Transverse colon (tissue), 4 donors: Measurements from ENCODE around the gene C14orf39. TPM values are rescaled to one million over a fixed set of nuclear protein-coding genes. Genes with fewer than 3 reads are reported as not detected.

ENCODE experiments used
- DNase-seq: peaks from one replicate; pipeline ENCODE4 v3.0.0-alpha.2; 2019
- H3K27ac ChIP-seq, 4 donors: fragments of 200-600 bp; sonication (generic); 2 replicates each; pipeline ENCODE4 v1.5.1; 2016 to 2018; ENCODE audit warnings: inconsistent platforms in 4 of 4
- H3K27me3 ChIP-seq: fragments of 200-600 bp; sonication (generic); 2 replicates; pipeline ENCODE4 v1.5.1; 2017; ENCODE audit warnings: inconsistent platforms
- H3K36me3 ChIP-seq, 4 donors: fragments of 200-600 bp; sonication (generic); 2 replicates each; pipeline ENCODE4 v1.5.1; 2017 to 2019; ENCODE audit warnings: inconsistent platforms in 4 of 4
- H3K4me1 ChIP-seq, 4 donors: fragments of 200-600 bp; sonication (generic); 2 replicates each; pipeline ENCODE4 v1.5.1; 2017 to 2020; ENCODE audit warnings: inconsistent platforms in 4 of 4
- H3K4me3 ChIP-seq, 4 donors: fragments of 200-600 bp; sonication (generic); 1 replicate in 1 of 4; 2 replicates in 3 of 4; pipeline versions ENCODE4 v1.5.1 to v1.6.1; 2017 to 2019; ENCODE audit warnings: inconsistent platforms in 4 of 4
- H3K9me3 ChIP-seq, 2 donors: fragments of 200-600 bp; sonication (generic); 2 replicates each; pipeline ENCODE4 v1.5.1; 2017 to 2019; ENCODE audit warnings: inconsistent platforms in 2 of 2
- CTCF ChIP-seq, 5 experiments: fragments of 200-600 bp in 3 of 5; fragments of 450-650 bp in 2 of 5; sonication (generic) in 3 of 5; IDR thresholded peaks; 1 replicate in 2 of 5; 2 replicates in 3 of 5; pipeline ENCODE4 v1.5.1; 2016 to 2017; ENCODE audit warnings: antibody characterized with exemption in 5 of 5, inconsistent platforms in 3 of 5, mild to moderate bottlenecking in 2 of 5, moderate library complexity in 1 of 5
- EP300 ChIP-seq: sonication (generic); formaldehyde crosslinking; IDR thresholded peaks from one replicate; pipeline ENCODE4 v1.6.1; 2017; ENCODE audit warnings: antibody characterized with exemption, low read depth
- POLR2A ChIP-seq: fragments of 450-650 bp; IDR thresholded peaks from one replicate; pipeline ENCODE4 v1.6.1; 2016; ENCODE audit warnings: antibody characterized with exemption, mild to moderate bottlenecking, moderate library complexity
- POLR2AphosphoS5 ChIP-seq, 3 donors: sonication (generic); formaldehyde crosslinking; IDR thresholded peaks; one replicate each; pipeline ENCODE4 v1.6.1; 2016; ENCODE audit warnings: antibody characterized with exemption in 3 of 3
- WGBS, 2 donors: methylation state at CpG; one replicate each; pipeline ENCODE4 v1.1.5; 2018; ENCODE audit warnings: low coverage in 1 of 2; 5-methylcytosine and 5-hydroxymethylcytosine counted together
- in situ Hi-C, 4 donors: fragments of 200-750 bp; cut with MboI; loops; one replicate each; pipeline versions ENCODE4 v1.15.0 to v1.15.1; 2017; ENCODE audit warnings: low sequenced_read_pairs in 3 of 4, low pct_ligation_motif_present in 1 of 4, low pct_unique_long_range_greater_than_20kb in 1 of 4
- intact Hi-C: fragments of 100-400 bp; cut with DNase I; formaldehyde crosslinking; loops from one replicate; pipeline ENCODE4 v1.15.1; 2023; ENCODE audit warnings: low total_unique reads
- total RNA-seq, 4 donors: library from RNA; depleted of rRNA; stranded (reverse); fragments of >200 nt; gene quantifications; one replicate each; pipeline ENCODE4 v1.1.0, GENCODE V29; 2016

The C14orf39 gene
- total RNA-seq: under 1 TPM in 2 of 4 donors, not detected in 2; 0.16 to 0.55 TPM

DNA sequence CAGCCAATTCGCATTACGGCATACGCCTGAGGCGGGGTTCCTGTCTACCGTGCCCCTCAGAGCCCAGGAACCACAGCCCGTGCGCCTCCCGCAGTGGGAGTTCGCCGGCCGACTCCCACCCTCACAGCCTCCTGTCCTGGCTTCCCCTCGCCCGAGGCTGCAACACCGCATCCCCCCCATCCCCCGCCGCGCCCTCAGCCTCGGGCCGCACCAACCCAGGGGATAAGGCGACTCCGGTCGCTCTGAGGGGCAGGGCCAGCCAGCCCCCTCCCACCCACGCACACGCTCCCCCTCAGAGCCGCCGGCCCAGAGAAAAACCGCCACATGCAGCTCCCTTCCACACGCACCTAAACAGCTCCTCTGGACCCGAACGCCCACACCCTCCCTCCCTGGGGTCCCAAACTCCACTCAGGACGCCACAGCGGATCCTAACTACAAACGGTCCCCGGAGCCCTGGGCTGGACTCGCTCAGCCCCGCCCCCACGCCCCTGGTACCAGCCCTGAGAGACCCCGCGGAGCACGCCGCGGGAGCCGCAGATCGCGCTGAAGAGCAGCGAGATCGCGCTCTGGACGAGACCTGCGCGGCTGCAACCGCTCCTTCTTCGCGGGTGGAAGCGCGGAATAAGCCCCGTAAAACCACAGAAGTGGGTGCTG is at the start of gene C14orf39:
Gene C14orf39, minus strand, starts transcription at position 466 of the 654 bp plus-strand sequence. CDS start 985 bp downstream, outside the sequence.
- in situ Hi-C loops: no loop called here
- Histone ChIP-seq H3K27me3 (peaks cover 62% of the 10 kb centered on the region), H3K27ac (no peak within 1 kb of the TSS), H3K9me3 (no peaks in the 10 kb centered on the region), H3K36me3 (no peaks in the 10 kb centered on the region), H3K4me3 (peak within 1 kb of the TSS in 3 of 4 donors; percentile 14 to 34 (median 17)), H3K4me1 (peaks cover 0 to 10% (median 2%) of the 10 kb centered on the region in 4 donors)
- no peak for DNase-seq
- TF ChIP-seq EP300: no peak
- no peak for TF ChIP-seq POLR2AphosphoS5 (IDR thresholded peaks at IDR 0.05)
- TF ChIP-seq CTCF (IDR thresholded peaks at IDR 0.05): no peak
- TF ChIP-seq POLR2A: no peak
- 14 to 21% methylated on average over 16 to 49 of the region's 57 CpGs for WGBS, 2 donors
- intact Hi-C loops: no loop called here

DNA sequence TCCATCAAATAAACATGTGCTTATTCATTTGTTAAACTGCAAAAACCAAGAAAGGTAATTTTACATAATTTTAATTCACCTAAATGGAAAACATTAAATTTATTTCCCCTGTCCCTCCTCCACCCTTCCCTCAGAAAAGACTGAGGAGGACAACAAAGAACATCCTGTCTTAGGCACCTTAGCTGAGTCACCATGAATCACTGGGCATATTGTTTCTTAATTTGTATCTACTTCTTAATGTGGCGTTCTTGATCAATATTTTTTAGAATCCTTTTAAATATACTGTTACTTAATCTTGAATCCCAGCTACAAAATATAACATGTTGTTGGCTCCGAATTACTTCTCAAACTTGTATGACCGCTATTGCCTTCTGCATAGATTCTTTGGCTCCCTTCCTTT is 46.6 kb upstream of the C14orf39 start:
- intact Hi-C loops: no loop called here
- no peaks in the 10 kb centered on the region for H3K4me1 ChIP-seq
- in situ Hi-C loops: no loop called here
- no peak overlapping the region for H3K27ac ChIP-seq
- no peak overlapping the region for H3K4me3 ChIP-seq
- DNase-seq: no peak
- H3K36me3 ChIP-seq: no peaks in the 10 kb centered on the region
- 63 to 76% methylated on average over 3 of the region's 3 CpGs for WGBS, 2 donors
- peaks cover 5% of the 10 kb centered on the region for H3K27me3 ChIP-seq
- TF ChIP-seq POLR2A (no peak), POLR2AphosphoS5 (IDR thresholded peaks at IDR 0.05) (no peak), CTCF (IDR thresholded peaks at IDR 0.05) (no peak), EP300 (no peak)
- no peaks in the 10 kb centered on the region for H3K9me3 ChIP-seq

DNA sequence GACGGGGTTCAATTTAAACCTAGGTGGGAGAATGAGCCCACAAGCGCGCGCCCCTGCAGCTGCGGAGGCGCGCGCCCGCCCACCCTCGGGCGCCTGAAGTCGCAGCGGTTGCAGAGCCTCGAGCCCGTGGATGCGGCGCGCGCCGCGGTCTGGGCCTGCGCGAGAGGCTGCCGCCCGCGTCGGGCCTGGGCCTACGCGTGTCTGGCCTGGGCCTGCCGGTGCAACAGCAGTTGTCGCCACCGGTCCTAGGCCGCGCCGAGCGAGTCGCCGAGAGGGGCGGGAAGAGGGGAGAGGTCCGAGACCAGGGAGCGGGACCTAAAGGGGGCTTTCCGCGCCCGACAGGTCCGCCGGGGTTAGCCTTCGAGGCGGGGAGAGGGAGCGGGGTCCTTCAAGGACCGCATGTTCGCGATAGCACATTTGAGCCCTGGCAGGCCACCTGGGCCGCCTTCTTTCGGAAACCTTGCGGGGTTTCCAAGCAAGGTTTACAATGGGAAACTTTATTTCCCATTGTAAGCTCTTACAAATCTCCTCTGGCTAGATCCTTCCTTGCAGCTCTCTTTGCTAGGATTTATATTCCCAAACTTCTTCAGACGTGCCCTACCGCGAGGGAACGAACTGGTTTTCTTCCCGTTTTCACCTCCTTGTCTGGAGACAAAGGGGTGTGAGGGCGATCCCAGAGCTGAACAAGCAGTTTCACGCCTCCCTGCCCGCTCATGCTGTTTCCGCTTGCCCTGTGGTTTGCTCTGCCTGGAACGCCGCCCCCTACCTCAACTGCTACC is 29.8 kb upstream of the C14orf39 start:
- peak overlapping the region in 1 of 4 donors; percentile 49 for H3K4me3 ChIP-seq
- in situ Hi-C loops (no loop called here), intact Hi-C loops (no loop called here)
- DNase-seq: no peak
- TF ChIP-seq POLR2AphosphoS5 (IDR thresholded peaks at IDR 0.05) (no peak), EP300 (no peak), POLR2A (no peak)
- H3K27ac ChIP-seq: no peak overlapping the region
- H3K4me1 ChIP-seq: peaks cover 6 to 23% (median 12%) of the 10 kb centered on the region in 4 donors
- no peaks in the 10 kb centered on the region for H3K36me3 ChIP-seq
- 45 to 100% methylated on average over 1 to 66 of the region's 66 CpGs for WGBS, 2 donors
- H3K27me3 ChIP-seq: peaks cover 82% of the 10 kb centered on the region
- no peaks in the 10 kb centered on the region for H3K9me3 ChIP-seq

DNA sequence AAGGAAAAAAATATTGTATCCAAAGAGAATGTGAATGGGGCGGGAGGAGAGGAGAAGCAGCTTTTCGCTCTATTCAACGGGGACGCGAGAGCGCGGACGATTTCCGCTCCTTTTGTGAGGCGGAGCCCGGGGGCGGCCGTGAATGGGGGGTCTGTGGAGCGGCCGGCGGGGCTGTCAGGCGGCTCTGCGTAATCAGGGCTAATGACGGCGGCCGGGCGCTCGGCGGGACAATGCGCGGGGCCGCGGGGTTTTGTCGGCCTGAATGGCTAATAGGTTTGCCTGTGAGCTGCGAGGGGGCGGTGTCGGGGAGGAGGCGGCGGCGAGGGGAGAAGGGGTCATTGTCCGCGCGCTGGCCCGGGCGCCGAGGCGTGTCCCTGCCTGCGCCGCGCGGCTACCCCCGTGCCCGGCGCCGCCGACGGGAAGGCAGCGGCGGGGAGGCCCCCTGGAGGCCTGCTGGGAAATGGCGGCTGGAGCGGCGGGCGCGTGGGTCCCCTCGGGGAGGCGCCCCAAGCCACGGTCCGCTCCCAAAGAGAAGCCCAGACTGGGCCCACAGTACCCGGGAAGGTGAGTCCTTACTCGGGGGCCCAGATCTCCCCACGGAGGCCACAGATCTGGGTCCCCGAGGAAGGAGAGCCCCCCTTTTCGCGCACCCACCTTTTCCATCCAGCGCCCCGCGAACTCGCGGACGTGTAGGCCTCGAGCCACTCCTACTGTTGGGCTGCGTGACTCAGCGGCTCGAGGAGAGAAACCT is 29.1 kb upstream of the C14orf39 start:
- intact Hi-C loops (no loop called here), in situ Hi-C loops (no loop called here)
- 0 to 14% methylated on average over 8 to 35 of the region's 79 CpGs for WGBS, 2 donors
- H3K27ac ChIP-seq: no peak overlapping the region
- H3K27me3 ChIP-seq: peaks cover 89% of the 10 kb centered on the region
- peaks cover 6 to 26% (median 12%) of the 10 kb centered on the region in 4 donors for H3K4me1 ChIP-seq
- H3K9me3 ChIP-seq: no peaks in the 10 kb centered on the region
- peak overlapping the region in 3 of 4 donors; percentile 11 to 49 (median 18) for H3K4me3 ChIP-seq
- H3K36me3 ChIP-seq: no peaks in the 10 kb centered on the region
- no peak for DNase-seq
- TF ChIP-seq CTCF (IDR thresholded peaks at IDR 0.05) (peak in 3 of 5 experiments; percentile 24 to 29 (median 28)), POLR2AphosphoS5 (IDR thresholded peaks at IDR 0.05) (no peak), EP300 (no peak), POLR2A (no peak)
